Peyer's patch (tissue), 4 donors: ENCODE results near the gene CPO. TPM values are rescaled to one million over a fixed set of nuclear protein-coding genes. Genes with fewer than 3 reads are reported as not detected.

Experiments used
- DNase-seq, 3 donors: peaks; one replicate each; pipeline ENCODE4 v3.0.0-alpha.2; 2017 to 2019
- H3K27ac ChIP-seq, 4 donors: fragments of 200-600 bp; sonication (generic); one replicate each; pipeline ENCODE4 v1.5.1; 2016 to 2019
- H3K27me3 ChIP-seq, 2 donors: fragments of 200-600 bp; sonication (generic); one replicate each; pipeline ENCODE4 v1.5.1; 2019
- H3K36me3 ChIP-seq, 3 donors: fragments of 200-600 bp; sonication (generic); one replicate each; pipeline ENCODE4 v1.5.1; 2016 to 2019
- H3K4me1 ChIP-seq, 4 donors: fragments of 200-600 bp; sonication (generic); one replicate each; pipeline ENCODE4 v1.5.1; 2016 to 2019
- H3K4me3 ChIP-seq, 4 donors: fragments of 200-600 bp; sonication (generic); 1 replicate in 3 of 4; 2 replicates in 1 of 4; pipeline ENCODE4 v1.5.1; 2016 to 2019; ENCODE audit warnings: mild to moderate bottlenecking in 1 of 4
- H3K9me3 ChIP-seq, 4 donors: fragments of 200-600 bp; sonication (generic); one replicate each; pipeline ENCODE4 v1.5.1; 2016 to 2019; ENCODE audit warnings: mild to moderate bottlenecking in 1 of 4
- CTCF ChIP-seq, 6 experiments: fragments of 450-650 bp in 4 of 6; fragments of 200-600 bp in 2 of 6; sonication (generic) in 1 of 6; IDR thresholded peaks; one replicate each; pipeline ENCODE4 v1.5.1; 2017 to 2019; ENCODE audit warnings: antibody characterized with exemption in 6 of 6, mild to moderate bottlenecking in 3 of 6, moderate library complexity in 1 of 6
- POLR2A ChIP-seq, 2 donors: fragments of 450-650 bp; IDR thresholded peaks; one replicate each; pipeline ENCODE4 v1.5.1; 2017; ENCODE audit warnings: antibody characterized with exemption in 2 of 2, mild to moderate bottlenecking in 2 of 2, moderate library complexity in 2 of 2
- total RNA-seq, 4 donors: library from RNA; depleted of rRNA; stranded (reverse); fragments of >200 nt; gene quantifications; one replicate each; pipeline ENCODE4 v1.1.0, GENCODE V29; 2016

The CPO gene
- total RNA-seq, 4 donors from 2014 or later: 208 to 585 (median 234) TPM; not detected in 1

GRCh38 chr2:206987810-206988209, 48.5 kb downstream of the CPO start:
- TF ChIP-seq POLR2A (IDR thresholded peaks at IDR 0.05) (no peak), CTCF (IDR thresholded peaks at IDR 0.05) (no peak)
- no peaks in the 10 kb centered on the region for H3K9me3 ChIP-seq
- no peak overlapping the region for H3K27ac ChIP-seq
- DNase-seq: no peak
- H3K4me1 ChIP-seq: no peaks in the 10 kb centered on the region
- no peaks in the 10 kb centered on the region for H3K36me3 ChIP-seq
- no peaks in the 10 kb centered on the region for H3K27me3 ChIP-seq
- no peak overlapping the region for H3K4me3 ChIP-seq

GRCh38 chr2:206988884-206989283, 49.6 kb downstream of the CPO start:
- H3K27ac ChIP-seq: no peak overlapping the region
- H3K4me1 ChIP-seq: no peaks in the 10 kb centered on the region
- no peak for DNase-seq
- TF ChIP-seq CTCF (IDR thresholded peaks at IDR 0.05) (no peak), POLR2A (IDR thresholded peaks at IDR 0.05) (no peak)
- H3K36me3 ChIP-seq: no peaks in the 10 kb centered on the region
- H3K4me3 ChIP-seq: no peak overlapping the region
- H3K27me3 ChIP-seq: no peaks in the 10 kb centered on the region
- H3K9me3 ChIP-seq: no peaks in the 10 kb centered on the region

- no peaks in the 10 kb centered on the region for H3K9me3 ChIP-seq
- DNase-seq: peak in 2 of 3 donors; percentile 55 to 65
- H3K4me1 ChIP-seq: no peaks in the 10 kb centered on the region
- no peaks in the 10 kb centered on the region for H3K36me3 ChIP-seq
- no peak overlapping the region for H3K4me3 ChIP-seq
- H3K27me3 ChIP-seq: no peaks in the 10 kb centered on the region
- no peak overlapping the region for H3K27ac ChIP-seq
- TF ChIP-seq POLR2A (IDR thresholded peaks at IDR 0.05): no peak
- peak in 5 of 6 experiments; percentile 7 to 79 (median 74) for TF ChIP-seq CTCF (IDR thresholded peaks at IDR 0.05)
These were observed 50.0 kb downstream of the CPO start for GRCh38 chr2:206989311-206989710.

- Histone ChIP-seq H3K4me3 (no peak overlapping the region), H3K9me3 (no peaks in the 10 kb centered on the region), H3K36me3 (no peaks in the 10 kb centered on the region), H3K4me1 (no peaks in the 10 kb centered on the region), H3K27me3 (no peaks in the 10 kb centered on the region), H3K27ac (no peak overlapping the region)
- DNase-seq: no peak
- TF ChIP-seq POLR2A (IDR thresholded peaks at IDR 0.05) (no peak), CTCF (IDR thresholded peaks at IDR 0.05) (no peak)
These were observed 51.0 kb downstream of the CPO start for GRCh38 chr2:206990360-206990759.

GRCh38 chr2:206991070-206991469, 51.8 kb downstream of the CPO start:
- Histone ChIP-seq H3K36me3 (no peaks in the 10 kb centered on the region), H3K27ac (no peak overlapping the region), H3K27me3 (no peaks in the 10 kb centered on the region), H3K4me1 (no peaks in the 10 kb centered on the region), H3K4me3 (no peak overlapping the region), H3K9me3 (no peaks in the 10 kb centered on the region)
- no peak for DNase-seq
- TF ChIP-seq POLR2A (IDR thresholded peaks at IDR 0.05): no peak

GRCh38 chr2:206993396-206993911, 54.1 kb downstream of the CPO start:
- Histone ChIP-seq H3K27me3 (no peaks in the 10 kb centered on the region), H3K27ac (no peak overlapping the region), H3K4me3 (no peak overlapping the region), H3K36me3 (no peaks in the 10 kb centered on the region), H3K9me3 (no peaks in the 10 kb centered on the region), H3K4me1 (no peaks in the 10 kb centered on the region)
- no peak for DNase-seq
- TF ChIP-seq POLR2A (IDR thresholded peaks at IDR 0.05) (no peak), CTCF (IDR thresholded peaks at IDR 0.05) (no peak)
